ENCODE data around the gene SEPTIN12. TPM values are rescaled to one million over a fixed set of nuclear protein-coding genes. Genes with fewer than 3 reads are reported as not detected.
A peak's percentile ranks its signal among the peaks of the same experiment; 100 is the strongest.

Gene SEPTIN12
- total RNA-seq, 5 donors from 2014 or later (not counting 1 experiment from before 2014, with no cell fraction given) = not detected

- Mint-ChIP-seq H3K4me3 (peak overlapping the region; percentile 83 to 87 (median 86)), H3K9me3 (no peaks in the 10 kb centered on the region), H3K4me1 (peaks cover 32 to 49% (median 36%) of the 10 kb centered on the region in 3 donors), H3K27me3 (no peaks in the 10 kb centered on the region), H3K27ac (peak overlapping the region; percentile 87 to 88), H3K36me3 (peaks cover 9% of the 10 kb centered on the region)
- DNase-seq (no peak), ATAC-seq (replicated peaks in 1 of 4) (no peak)
- peaks cover 1 to 31% of the 10 kb centered on the region in 2 donors for H3K36me3 ChIP-seq (ENCODE audit: control insufficient read depth in 2 of 2, extremely low read depth in 1 of 2, insufficient read depth in 1 of 2, low read length in 1 of 2)
- H3K4me3 ChIP-seq (ENCODE audit: control insufficient read depth in 1 of 2, extremely low read depth in 1 of 2, low read length in 1 of 2) = peak overlapping the region; percentile 77 to 86
- H3K4me1 ChIP-seq (ENCODE audit: control insufficient read depth in 1 of 2, extremely low read depth in 1 of 2, insufficient read depth in 2 of 2, low read length in 2 of 2) = peaks cover 8 to 46% of the 10 kb centered on the region in 2 experiments
- no peak overlapping the region for H3K27ac ChIP-seq (ENCODE audit: low read length)
- 94% methylated on average over 18 of the region's 26 CpGs for WGBS (ENCODE audit: insufficient coverage)
- ChIA-PET CTCF (no interaction called here), POLR2A (no interaction called here)
- H3K9me3 ChIP-seq = no peaks in the 10 kb centered on the region
- H3K27me3 ChIP-seq (replicated peaks in 1 of 2; ENCODE audit: control insufficient read depth in 2 of 2, extremely low read depth in 1 of 2, insufficient read depth in 2 of 2, low read length in 1 of 2) = no peaks in the 10 kb centered on the region
Measured at GRCh38 chr16:4765511-4766474, 22.4 kb downstream of the SEPTIN12 start.

- Histone ChIP-seq H3K4me1 (ENCODE audit: control insufficient read depth in 1 of 2, extremely low read depth in 1 of 2, insufficient read depth in 2 of 2, low read length in 2 of 2) (peaks cover 8 to 37% of the 10 kb centered on the region in 2 experiments), H3K27me3 (replicated peaks in 1 of 2; ENCODE audit: control insufficient read depth in 2 of 2, extremely low read depth in 1 of 2, insufficient read depth in 2 of 2, low read length in 1 of 2) (no peaks in the 10 kb centered on the region), H3K27ac (ENCODE audit: low read length) (no peak overlapping the region), H3K9me3 (no peaks in the 10 kb centered on the region), H3K36me3 (ENCODE audit: control insufficient read depth in 2 of 2, extremely low read depth in 1 of 2, insufficient read depth in 1 of 2, low read length in 1 of 2) (peaks cover 5 to 48% of the 10 kb centered on the region in 2 donors), H3K4me3 (ENCODE audit: control insufficient read depth in 1 of 2, extremely low read depth in 1 of 2, low read length in 1 of 2) (no peak overlapping the region)
- ChIA-PET POLR2A (interaction anchor here in 1 of 2 donors (0.6 kb wide), 1 partner anchor 9 kb away, joined by 3 read pairs; no protein-coding TSS in a partner anchor), CTCF (interaction anchor here in 1 of 2 donors (0.7 kb wide), 1 partner anchor 314 kb away, joined by 6 read pairs; no protein-coding TSS in a partner anchor)
- ATAC-seq (replicated peaks in 1 of 4) = no peak
- Mint-ChIP-seq H3K36me3 (peaks cover 23% of the 10 kb centered on the region), H3K4me3 (no peak overlapping the region), H3K27ac (peak overlapping the region in 1 of 2 donors; percentile 48), H3K27me3 (no peaks in the 10 kb centered on the region), H3K9me3 (no peaks in the 10 kb centered on the region), H3K4me1 (peaks cover 22 to 42% (median 34%) of the 10 kb centered on the region in 3 donors)
- 98% methylated on average over 6 of the region's 7 CpGs for WGBS (ENCODE audit: insufficient coverage)
- DNase-seq = no peak
Measured at GRCh38 chr16:4763791-4764190, 24.4 kb downstream of the SEPTIN12 start.

- Histone ChIP-seq H3K27me3 (replicated peaks in 1 of 2; ENCODE audit: control insufficient read depth in 2 of 2, extremely low read depth in 1 of 2, insufficient read depth in 2 of 2, low read length in 1 of 2) (no peaks in the 10 kb centered on the region), H3K36me3 (ENCODE audit: control insufficient read depth in 2 of 2, extremely low read depth in 1 of 2, insufficient read depth in 1 of 2, low read length in 1 of 2) (peaks cover 10 to 57% of the 10 kb centered on the region in 2 donors), H3K4me3 (ENCODE audit: control insufficient read depth in 1 of 2, extremely low read depth in 1 of 2, low read length in 1 of 2) (no peak overlapping the region), H3K27ac (ENCODE audit: low read length) (no peak overlapping the region), H3K9me3 (no peaks in the 10 kb centered on the region), H3K4me1 (ENCODE audit: control insufficient read depth in 1 of 2, extremely low read depth in 1 of 2, insufficient read depth in 2 of 2, low read length in 2 of 2) (peaks cover 0 to 23% of the 10 kb centered on the region in 2 experiments)
- H3K36me3 Mint-ChIP-seq = peaks cover 28% of the 10 kb centered on the region
- H3K4me1 Mint-ChIP-seq = peaks cover 9 to 29% (median 22%) of the 10 kb centered on the region in 3 donors
- POLR2A ChIA-PET = no interaction called here
- no peaks in the 10 kb centered on the region for H3K9me3 Mint-ChIP-seq
- H3K27me3 Mint-ChIP-seq = no peaks in the 10 kb centered on the region
- ATAC-seq (replicated peaks in 1 of 4) (no peak), DNase-seq (no peak)
- no peak overlapping the region for H3K4me3 Mint-ChIP-seq
- no peak overlapping the region for H3K27ac Mint-ChIP-seq
- CTCF ChIA-PET = no interaction called here
- 99% methylated on average over 8 of the region's 9 CpGs for WGBS (ENCODE audit: insufficient coverage)
Measured at GRCh38 chr16:4762205-4762604, 25.9 kb downstream of the SEPTIN12 start.

GRCh38 chr16:4760221-4760910 is 27.8 kb downstream of the SEPTIN12 start:
- CTCF ChIA-PET = no interaction called here
- WGBS (ENCODE audit: insufficient coverage) = 95% methylated on average over 21 of the region's 23 CpGs

GRCh38 chr16:4755687-4756086 is 32.5 kb downstream of the SEPTIN12 start:
- Histone ChIP-seq H3K36me3 (ENCODE audit: control insufficient read depth in 2 of 2, extremely low read depth in 1 of 2, insufficient read depth in 1 of 2, low read length in 1 of 2) (peaks cover 14 to 74% of the 10 kb centered on the region in 2 donors), H3K27ac (ENCODE audit: low read length) (no peak overlapping the region), H3K4me3 (ENCODE audit: control insufficient read depth in 1 of 2, extremely low read depth in 1 of 2, low read length in 1 of 2) (no peak overlapping the region), H3K27me3 (replicated peaks in 1 of 2; ENCODE audit: control insufficient read depth in 2 of 2, extremely low read depth in 1 of 2, insufficient read depth in 2 of 2, low read length in 1 of 2) (no peaks in the 10 kb centered on the region), H3K9me3 (no peaks in the 10 kb centered on the region), H3K4me1 (ENCODE audit: control insufficient read depth in 1 of 2, extremely low read depth in 1 of 2, insufficient read depth in 2 of 2, low read length in 2 of 2) (no peaks in the 10 kb centered on the region)
- POLR2A ChIA-PET = interaction anchor here in 1 of 2 donors (0.6 kb wide), 2 partner anchors 74 to 101 kb away, joined by 3 to 6 read pairs; no protein-coding TSS in a partner anchor
- Mint-ChIP-seq H3K36me3 (peaks cover 46% of the 10 kb centered on the region), H3K4me1 (peaks cover 0 to under 1% (median 0%) of the 10 kb centered on the region in 3 donors), H3K27me3 (no peaks in the 10 kb centered on the region), H3K4me3 (no peak overlapping the region), H3K27ac (no peak overlapping the region), H3K9me3 (no peaks in the 10 kb centered on the region)
- no peak for DNase-seq
- ATAC-seq (replicated peaks in 1 of 4) = no peak
- CTCF ChIA-PET = no interaction called here
- 100% methylated on average over 5 of the region's 6 CpGs for WGBS (ENCODE audit: insufficient coverage)

More at GRCh38 chr16:4760221-4760910, 27.8 kb downstream of the SEPTIN12 start:
- Mint-ChIP-seq H3K4me1 (peaks cover 0 to 17% (median 13%) of the 10 kb centered on the region in 3 donors), H3K27ac (no peak overlapping the region), H3K9me3 (no peaks in the 10 kb centered on the region), H3K27me3 (no peaks in the 10 kb centered on the region), H3K36me3 (peaks cover 39% of the 10 kb centered on the region), H3K4me3 (no peak overlapping the region)
- Histone ChIP-seq H3K4me1 (ENCODE audit: control insufficient read depth in 1 of 2, extremely low read depth in 1 of 2, insufficient read depth in 2 of 2, low read length in 2 of 2) (peaks cover 0 to 7% of the 10 kb centered on the region in 2 experiments), H3K27me3 (replicated peaks in 1 of 2; ENCODE audit: control insufficient read depth in 2 of 2, extremely low read depth in 1 of 2, insufficient read depth in 2 of 2, low read length in 1 of 2) (no peaks in the 10 kb centered on the region), H3K27ac (ENCODE audit: low read length) (no peak overlapping the region), H3K4me3 (ENCODE audit: control insufficient read depth in 1 of 2, extremely low read depth in 1 of 2, low read length in 1 of 2) (no peak overlapping the region), H3K9me3 (no peaks in the 10 kb centered on the region), H3K36me3 (ENCODE audit: control insufficient read depth in 2 of 2, extremely low read depth in 1 of 2, insufficient read depth in 1 of 2, low read length in 1 of 2) (peaks cover 10 to 62% of the 10 kb centered on the region in 2 donors)
- ATAC-seq (replicated peaks in 1 of 4) (no peak), DNase-seq (no peak)
- POLR2A ChIA-PET = no interaction called here

- H3K27ac Mint-ChIP-seq = no peak overlapping the region
- DNase-seq (no peak), ATAC-seq (replicated peaks in 1 of 4) (no peak)
- Histone ChIP-seq H3K36me3 (ENCODE audit: control insufficient read depth in 2 of 2, extremely low read depth in 1 of 2, insufficient read depth in 1 of 2, low read length in 1 of 2) (peaks cover 15 to 69% of the 10 kb centered on the region in 2 donors), H3K9me3 (no peaks in the 10 kb centered on the region), H3K27ac (ENCODE audit: low read length) (no peak overlapping the region), H3K27me3 (replicated peaks in 1 of 2; ENCODE audit: control insufficient read depth in 2 of 2, extremely low read depth in 1 of 2, insufficient read depth in 2 of 2, low read length in 1 of 2) (no peaks in the 10 kb centered on the region), H3K4me1 (ENCODE audit: control insufficient read depth in 1 of 2, extremely low read depth in 1 of 2, insufficient read depth in 2 of 2, low read length in 2 of 2) (no peaks in the 10 kb centered on the region), H3K4me3 (ENCODE audit: control insufficient read depth in 1 of 2, extremely low read depth in 1 of 2, low read length in 1 of 2) (no peak overlapping the region)
- H3K27me3 Mint-ChIP-seq = no peaks in the 10 kb centered on the region
- ChIA-PET CTCF (no interaction called here), POLR2A (interaction anchor here in 1 of 2 donors (0.6 kb wide), 1 partner anchor 9 kb away, joined by 3 read pairs; no protein-coding TSS in a partner anchor)
- no peaks in the 10 kb centered on the region for H3K9me3 Mint-ChIP-seq
- H3K4me1 Mint-ChIP-seq = no peaks in the 10 kb centered on the region
- 98% methylated on average over 4 of the region's 4 CpGs for WGBS (ENCODE audit: insufficient coverage)
- H3K36me3 Mint-ChIP-seq = peaks cover 40% of the 10 kb centered on the region
- no peak overlapping the region for H3K4me3 Mint-ChIP-seq
Measured at GRCh38 chr16:4754865-4755264, 33.3 kb downstream of the SEPTIN12 start.

All from T-cell (primary cell).